Stimulated activated naive B cell treated with anti-CD40 and anti-IgM and Interleukin-4, amounts not matched to agents 10 μg/mL and 1 μg/mL and 100 μg/mL, for 72 hours (primary cell): ENCODE measurements around the gene RTN4R.
A peak's percentile ranks its signal among the peaks of the same experiment; 100 is the strongest.

Experiments
- ATAC-seq, 2 donors: fragments of 150-1000 bp; cut with Tn5 transposase; replicated peaks; 2 replicates each; pipeline ENCODE4 v1.10.0; 2021; ENCODE audit warnings: moderate library complexity in 1 of 2
- DNase-seq: peaks from one replicate; pipeline ENCODE4 v3.0.0; 2021
- H3K27ac Mint-ChIP-seq: one replicate; pipeline ENCODE4 v1.8.0; 2022; ENCODE audit warnings: mild to moderate bottlenecking, mixed read lengths
- H3K27me3 Mint-ChIP-seq, 2 donors: one replicate each; pipeline ENCODE4 v1.8.0; 2022; ENCODE audit warnings: mixed read lengths in 2 of 2
- H3K36me3 Mint-ChIP-seq, 2 donors: one replicate each; pipeline ENCODE4 v1.8.0; 2022; ENCODE audit warnings: mixed read lengths in 2 of 2, mild to moderate bottlenecking in 1 of 2
- H3K4me1 Mint-ChIP-seq, 2 donors: one replicate each; pipeline ENCODE4 v1.8.0; 2022; ENCODE audit warnings: mixed read lengths in 2 of 2, mild to moderate bottlenecking in 1 of 2
- H3K4me3 Mint-ChIP-seq, 2 donors: one replicate each; pipeline ENCODE4 v1.8.0; 2022; ENCODE audit warnings: mild to moderate bottlenecking in 2 of 2, mixed read lengths in 2 of 2, moderate library complexity in 1 of 2
- H3K9me3 Mint-ChIP-seq, 2 donors: one replicate each; pipeline ENCODE4 v1.8.0; 2022; ENCODE audit warnings: mixed read lengths in 2 of 2, mild to moderate bottlenecking in 1 of 2

Gene RTN4R

GRCh38 chr22:20205464-20205963, 62.6 kb downstream of the RTN4R start:
- ATAC-seq = no peak
- DNase-seq = no peak
- Mint-ChIP-seq H3K36me3 (peaks cover 0 to 2% of the 10 kb centered on the region in 2 donors), H3K9me3 (peaks cover 0 to 1% of the 10 kb centered on the region in 2 donors), H3K27me3 (peaks cover 0 to 7% of the 10 kb centered on the region in 2 donors), H3K4me1 (peaks cover 11 to 29% of the 10 kb centered on the region in 2 donors), H3K27ac (peak overlapping the region; percentile 94), H3K4me3 (peak overlapping the region; percentile 94 to 96)

- Mint-ChIP-seq H3K27me3 (peaks cover 0 to 7% of the 10 kb centered on the region in 2 donors), H3K36me3 (peaks cover 0 to 2% of the 10 kb centered on the region in 2 donors), H3K4me1 (peaks cover 11 to 29% of the 10 kb centered on the region in 2 donors), H3K4me3 (no peak overlapping the region), H3K9me3 (peaks cover 0 to 1% of the 10 kb centered on the region in 2 donors), H3K27ac (no peak overlapping the region)
- DNase-seq (no peak), ATAC-seq (no peak)
Observed at GRCh38 chr22:20204806-20205205, 63.3 kb downstream of the RTN4R start.

GRCh38 chr22:20204311-20204710, 63.8 kb downstream of the RTN4R start:
- H3K27ac Mint-ChIP-seq = no peak overlapping the region

GRCh38 chr22:20203552-20204201, 64.4 kb downstream of the RTN4R start:
- H3K9me3 Mint-ChIP-seq = peaks cover 0 to 1% of the 10 kb centered on the region in 2 donors
- peaks cover 11 to 29% of the 10 kb centered on the region in 2 donors for H3K4me1 Mint-ChIP-seq
- H3K36me3 Mint-ChIP-seq = peaks cover 0 to 2% of the 10 kb centered on the region in 2 donors
- ATAC-seq (no peak), DNase-seq (no peak)
- H3K4me3 Mint-ChIP-seq = no peak overlapping the region
- peaks cover 0 to 7% of the 10 kb centered on the region in 2 donors for H3K27me3 Mint-ChIP-seq
- H3K27ac Mint-ChIP-seq = no peak overlapping the region

More at GRCh38 chr22:20204311-20204710, 63.8 kb downstream of the RTN4R start:
- Mint-ChIP-seq H3K9me3 (peaks cover 0 to 1% of the 10 kb centered on the region in 2 donors), H3K4me3 (no peak overlapping the region), H3K36me3 (peaks cover 0 to 2% of the 10 kb centered on the region in 2 donors), H3K27me3 (peaks cover 0 to 7% of the 10 kb centered on the region in 2 donors), H3K4me1 (peaks cover 11 to 29% of the 10 kb centered on the region in 2 donors)
- ATAC-seq = no peak
- DNase-seq = no peak

GRCh38 chr22:20203142-20203551, 65.0 kb downstream of the RTN4R start:
- H3K4me3 Mint-ChIP-seq = no peak overlapping the region
- no peak for ATAC-seq
- H3K27ac Mint-ChIP-seq = no peak overlapping the region
- H3K27me3 Mint-ChIP-seq = peaks cover 0 to 7% of the 10 kb centered on the region in 2 donors
- H3K9me3 Mint-ChIP-seq = peaks cover 0 to 1% of the 10 kb centered on the region in 2 donors
- H3K36me3 Mint-ChIP-seq = peaks cover 0 to 2% of the 10 kb centered on the region in 2 donors
- DNase-seq = no peak
- peaks cover 11 to 26% of the 10 kb centered on the region in 2 donors for H3K4me1 Mint-ChIP-seq

GRCh38 chr22:20201837-20202392, 66.2 kb downstream of the RTN4R start:
- H3K36me3 Mint-ChIP-seq = no peaks in the 10 kb centered on the region
- H3K27me3 Mint-ChIP-seq = peaks cover 4 to 7% of the 10 kb centered on the region in 2 donors
- peaks cover 7 to 14% of the 10 kb centered on the region in 2 donors for H3K4me1 Mint-ChIP-seq
- H3K4me3 Mint-ChIP-seq = no peak overlapping the region
- ATAC-seq (no peak), DNase-seq (no peak)
- no peak overlapping the region for H3K27ac Mint-ChIP-seq
- H3K9me3 Mint-ChIP-seq = peaks cover 0 to 1% of the 10 kb centered on the region in 2 donors

GRCh38 chr22:20199906-20200305, 68.2 kb downstream of the RTN4R start:
- H3K36me3 Mint-ChIP-seq = no peaks in the 10 kb centered on the region
- DNase-seq (no peak), ATAC-seq (no peak)
- peaks cover 4 to 7% of the 10 kb centered on the region in 2 donors for H3K27me3 Mint-ChIP-seq
- no peaks in the 10 kb centered on the region for H3K9me3 Mint-ChIP-seq
- H3K4me1 Mint-ChIP-seq = no peaks in the 10 kb centered on the region
- H3K4me3 Mint-ChIP-seq = no peak overlapping the region
- no peak overlapping the region for H3K27ac Mint-ChIP-seq

GRCh38 chr22:20199413-20199842, 68.7 kb downstream of the RTN4R start:
- H3K4me3 Mint-ChIP-seq = no peak overlapping the region
- peaks cover 4 to 7% of the 10 kb centered on the region in 2 donors for H3K27me3 Mint-ChIP-seq
- H3K4me1 Mint-ChIP-seq = no peaks in the 10 kb centered on the region
- DNase-seq (no peak), ATAC-seq (no peak)
- H3K27ac Mint-ChIP-seq = no peak overlapping the region
- no peaks in the 10 kb centered on the region for H3K36me3 Mint-ChIP-seq
- H3K9me3 Mint-ChIP-seq = no peaks in the 10 kb centered on the region

- H3K36me3 Mint-ChIP-seq = no peaks in the 10 kb centered on the region
- H3K4me3 Mint-ChIP-seq = no peak overlapping the region
- peaks cover 4 to 7% of the 10 kb centered on the region in 2 donors for H3K27me3 Mint-ChIP-seq
- H3K4me1 Mint-ChIP-seq = no peaks in the 10 kb centered on the region
- no peaks in the 10 kb centered on the region for H3K9me3 Mint-ChIP-seq
- ATAC-seq = no peak
- DNase-seq = no peak
- no peak overlapping the region for H3K27ac Mint-ChIP-seq
Observed at GRCh38 chr22:20198557-20199319, 69.4 kb downstream of the RTN4R start.

- peaks cover 4 to 7% of the 10 kb centered on the region in 2 donors for H3K27me3 Mint-ChIP-seq
- ATAC-seq = no peak
- H3K36me3 Mint-ChIP-seq = no peaks in the 10 kb centered on the region
- no peaks in the 10 kb centered on the region for H3K4me1 Mint-ChIP-seq
- H3K4me3 Mint-ChIP-seq = no peak overlapping the region
- H3K9me3 Mint-ChIP-seq = no peaks in the 10 kb centered on the region
- DNase-seq = no peak
- no peak overlapping the region for H3K27ac Mint-ChIP-seq
Observed at GRCh38 chr22:20197407-20198030, 70.6 kb downstream of the RTN4R start.

GRCh38 chr22:20196094-20196842, 71.8 kb downstream of the RTN4R start:
- H3K4me3 Mint-ChIP-seq = no peak overlapping the region
- H3K9me3 Mint-ChIP-seq = no peaks in the 10 kb centered on the region
- H3K27me3 Mint-ChIP-seq = peaks cover 0 to 4% of the 10 kb centered on the region in 2 donors
- no peaks in the 10 kb centered on the region for H3K4me1 Mint-ChIP-seq
- no peak for DNase-seq
- no peaks in the 10 kb centered on the region for H3K36me3 Mint-ChIP-seq
- H3K27ac Mint-ChIP-seq = no peak overlapping the region
- no peak for ATAC-seq

- no peak overlapping the region for H3K4me3 Mint-ChIP-seq
- H3K27ac Mint-ChIP-seq = no peak overlapping the region
- peak; percentile 26 to 45 for ATAC-seq
- DNase-seq = no peak
- H3K36me3 Mint-ChIP-seq = no peaks in the 10 kb centered on the region
- H3K4me1 Mint-ChIP-seq = no peaks in the 10 kb centered on the region
- peaks cover 0 to 4% of the 10 kb centered on the region in 2 donors for H3K27me3 Mint-ChIP-seq
- no peaks in the 10 kb centered on the region for H3K9me3 Mint-ChIP-seq
Observed at GRCh38 chr22:20194681-20195593, 73.2 kb downstream of the RTN4R start.
